Activated CD8-positive, alpha-beta memory T cell treated with anti-CD3 and anti-CD28 coated beads, Interleukin-2, amount 50 U/mL, for 48 hours (primary cell): ENCODE measurements around the gene MAG.

Experiments used
- DNase-seq: peaks from one replicate; pipeline ENCODE4 v3.0.0-alpha.2; 2020

The MAG gene

DNA sequence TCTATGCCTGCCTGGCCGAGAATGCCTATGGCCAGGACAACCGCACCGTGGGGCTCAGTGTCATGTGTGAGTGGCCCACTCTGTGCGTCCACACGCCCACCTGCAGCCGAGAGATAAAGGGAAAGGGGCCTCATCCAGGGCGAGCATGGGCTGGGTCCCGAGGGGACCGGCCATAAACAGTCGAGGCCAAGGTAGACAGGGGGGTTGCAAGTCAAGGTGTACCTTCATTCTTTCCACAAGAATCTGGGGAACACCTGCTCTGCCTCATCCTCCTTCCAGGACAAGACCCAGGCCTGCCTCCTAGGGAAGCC, 8.3 kb downstream of the MAG start:
- no peak for DNase-seq

DNA sequence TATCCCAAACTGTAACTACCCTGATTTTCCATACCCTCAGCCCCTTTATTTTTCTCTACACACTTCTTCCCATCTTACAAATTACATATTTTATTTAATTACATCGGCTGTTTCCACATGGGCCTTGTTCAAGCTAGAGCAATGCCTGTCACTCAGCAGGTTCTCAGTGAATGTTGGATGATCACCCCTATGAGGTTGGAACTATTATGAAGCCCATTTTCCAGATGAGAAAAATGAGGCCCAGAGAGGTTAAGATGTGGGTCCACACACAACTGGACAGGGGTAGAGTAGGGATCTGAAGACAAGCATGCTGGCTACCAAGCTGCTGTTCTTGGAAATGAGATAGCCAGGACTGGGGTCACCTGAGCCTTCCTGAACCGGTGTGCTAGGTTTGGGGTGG, 10.0 kb downstream of the MAG start:
- no peak for DNase-seq

DNA sequence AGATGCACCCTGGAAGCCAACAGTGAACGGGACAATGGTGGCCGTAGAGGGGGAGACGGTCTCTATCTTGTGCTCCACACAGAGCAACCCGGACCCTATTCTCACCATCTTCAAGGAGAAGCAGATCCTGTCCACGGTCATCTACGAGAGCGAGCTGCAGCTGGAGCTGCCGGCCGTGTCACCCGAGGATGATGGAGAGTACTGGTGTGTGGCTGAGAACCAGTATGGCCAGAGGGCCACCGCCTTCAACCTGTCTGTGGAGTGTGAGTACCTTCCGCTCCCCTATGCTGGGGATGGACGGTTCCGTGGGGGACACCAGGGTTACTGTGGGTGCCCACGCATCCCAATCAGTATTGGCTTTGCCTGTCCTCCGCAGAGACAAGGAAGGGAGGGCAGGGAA, 10.5 kb downstream of the MAG start:
- no peak for DNase-seq

DNA sequence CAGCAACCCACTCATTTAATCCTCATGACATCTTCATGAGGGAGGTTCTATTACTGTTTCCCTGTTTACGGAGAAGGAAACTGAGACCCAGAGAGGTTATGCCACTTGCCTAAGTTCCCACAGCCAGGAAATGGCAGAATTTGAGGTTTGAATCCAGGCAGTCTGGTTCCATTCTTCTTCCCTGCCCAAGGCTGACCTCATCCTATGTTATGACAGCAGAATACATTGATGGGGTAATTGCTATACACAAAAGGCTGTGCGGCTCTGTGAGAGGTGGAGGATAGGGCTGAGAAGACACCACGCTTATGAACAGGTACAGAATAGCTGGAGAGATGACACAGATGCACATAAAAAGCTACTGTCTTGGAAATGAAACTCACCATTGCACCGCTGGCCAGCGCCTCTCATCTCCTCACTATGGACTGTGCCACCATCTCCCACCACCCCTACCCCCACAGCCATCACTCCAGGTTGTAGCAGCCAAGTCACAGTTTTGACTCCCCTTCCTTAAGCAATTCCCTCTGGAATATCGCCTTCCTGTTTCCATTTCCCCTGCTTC, 11.5 kb downstream of the MAG start:
- DNase-seq, result no peak

DNA sequence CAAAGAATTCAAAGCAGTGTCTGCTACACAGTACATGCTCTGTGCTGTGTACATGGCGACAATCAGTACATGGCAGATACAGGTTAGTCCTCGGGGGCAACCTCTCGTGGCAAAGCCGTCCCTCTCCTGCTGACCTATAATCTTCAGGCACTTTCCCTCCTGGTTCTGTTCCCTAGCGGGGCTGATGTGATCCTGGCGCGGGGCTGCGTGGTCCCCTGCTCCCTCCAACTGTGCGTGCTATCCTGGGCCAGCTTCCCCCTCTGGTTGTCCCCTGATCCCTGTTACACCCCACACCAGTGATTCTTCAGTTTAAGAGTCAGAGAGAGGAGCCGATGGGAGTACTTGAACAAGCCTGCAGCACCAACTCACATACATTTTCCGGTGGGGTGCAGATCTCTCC, 12.1 kb downstream of the MAG start:
- DNase-seq, result no peak

DNA sequence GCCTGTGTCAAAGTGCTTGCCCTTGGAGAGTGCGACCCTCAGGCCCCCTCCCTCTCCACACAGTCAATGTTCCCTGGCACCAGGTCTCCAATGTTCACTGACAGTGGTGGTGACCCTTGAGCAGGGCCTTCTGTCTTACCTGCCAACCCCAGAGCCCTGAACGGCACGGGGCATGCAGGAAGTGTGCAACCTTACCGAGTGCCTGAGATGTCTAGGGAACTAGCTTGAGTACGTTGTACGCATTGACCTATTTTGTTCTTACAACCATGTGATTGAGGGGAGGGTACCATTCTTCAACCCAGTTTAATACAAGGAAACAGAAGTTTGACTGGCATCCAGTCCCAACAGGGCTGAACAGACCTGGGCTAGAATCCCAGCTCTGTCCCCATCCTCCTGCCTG, 13.2 kb downstream of the MAG start:
- DNase-seq, result no peak

DNA sequence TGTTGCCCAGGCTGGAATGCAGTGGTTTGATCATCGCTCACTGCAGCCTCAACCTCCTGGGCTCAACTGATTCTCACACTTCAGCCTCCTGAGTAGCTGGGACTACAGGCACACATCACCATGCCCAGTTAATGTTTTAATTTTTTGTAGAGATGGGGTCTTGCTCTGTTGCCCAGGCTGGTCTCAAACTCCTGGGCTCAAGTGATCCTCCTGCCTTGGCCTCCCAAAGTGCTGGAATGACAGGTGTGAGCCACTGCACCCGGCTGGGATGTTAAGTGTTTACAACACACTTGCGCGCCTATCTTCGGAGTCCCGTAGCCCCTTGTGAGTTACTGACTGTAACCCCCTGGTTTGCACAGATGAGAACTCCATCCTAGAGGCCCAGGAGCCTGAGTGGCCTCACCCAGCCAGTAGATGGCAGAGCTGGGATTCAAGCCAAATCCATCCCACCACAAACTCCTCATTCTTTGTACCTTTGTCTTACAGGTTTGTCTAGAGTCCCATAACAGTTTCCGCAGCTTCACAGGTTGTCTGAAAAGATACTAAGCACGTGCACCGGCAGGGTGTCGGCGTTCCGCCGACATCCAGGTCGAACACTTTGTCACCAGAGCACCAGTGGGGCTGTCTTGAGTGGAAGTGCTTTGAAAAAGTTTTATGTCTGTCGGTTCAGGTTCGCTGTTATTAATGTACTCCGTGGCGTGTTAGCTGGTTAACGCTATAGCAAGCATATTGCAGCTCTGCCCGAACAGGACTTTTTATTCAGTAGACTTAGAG, 14.7 kb downstream of the MAG start:
- no peak for DNase-seq

DNA sequence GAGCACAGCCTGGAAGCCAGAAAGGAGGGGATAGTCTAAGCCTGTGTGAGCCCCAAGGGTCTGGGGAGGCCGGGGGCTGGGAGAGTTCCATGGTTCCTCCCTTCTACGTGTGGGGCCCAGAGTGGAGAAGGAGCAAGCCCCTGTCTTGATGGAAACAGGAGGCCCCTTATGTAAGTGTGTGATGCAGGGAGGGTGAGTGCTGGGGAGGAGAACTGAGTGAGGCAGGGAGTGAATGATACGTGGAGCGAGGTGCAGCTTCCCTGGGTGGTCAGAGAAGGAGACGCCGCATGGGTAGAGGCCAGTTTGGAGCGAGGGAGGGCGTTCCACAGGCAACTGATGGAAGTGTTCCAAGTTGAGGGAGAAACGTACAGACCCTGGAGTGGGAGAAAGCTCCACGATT, 16.0 kb downstream of the MAG start:
- no peak for DNase-seq

DNA sequence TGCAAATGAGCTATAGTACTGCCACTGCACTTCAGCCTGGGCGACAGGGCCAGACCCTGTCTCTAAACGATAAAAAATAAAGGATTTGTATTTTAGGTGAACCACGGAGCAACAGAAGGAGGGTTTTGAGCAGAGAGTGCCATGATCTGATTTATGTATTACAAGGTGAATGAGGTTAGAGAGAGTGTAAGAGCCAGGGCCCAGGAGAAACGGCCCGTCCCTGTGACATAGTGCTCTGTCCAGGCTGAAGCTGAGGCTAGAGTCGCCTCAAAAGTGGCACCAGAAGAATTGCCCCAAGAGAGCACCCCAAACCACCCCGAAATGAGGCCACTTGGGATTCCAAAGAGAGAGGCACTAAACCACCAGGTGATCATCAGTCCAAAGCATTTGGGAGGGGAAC, 16.9 kb downstream of the MAG start:
- DNase-seq, result no peak

DNA sequence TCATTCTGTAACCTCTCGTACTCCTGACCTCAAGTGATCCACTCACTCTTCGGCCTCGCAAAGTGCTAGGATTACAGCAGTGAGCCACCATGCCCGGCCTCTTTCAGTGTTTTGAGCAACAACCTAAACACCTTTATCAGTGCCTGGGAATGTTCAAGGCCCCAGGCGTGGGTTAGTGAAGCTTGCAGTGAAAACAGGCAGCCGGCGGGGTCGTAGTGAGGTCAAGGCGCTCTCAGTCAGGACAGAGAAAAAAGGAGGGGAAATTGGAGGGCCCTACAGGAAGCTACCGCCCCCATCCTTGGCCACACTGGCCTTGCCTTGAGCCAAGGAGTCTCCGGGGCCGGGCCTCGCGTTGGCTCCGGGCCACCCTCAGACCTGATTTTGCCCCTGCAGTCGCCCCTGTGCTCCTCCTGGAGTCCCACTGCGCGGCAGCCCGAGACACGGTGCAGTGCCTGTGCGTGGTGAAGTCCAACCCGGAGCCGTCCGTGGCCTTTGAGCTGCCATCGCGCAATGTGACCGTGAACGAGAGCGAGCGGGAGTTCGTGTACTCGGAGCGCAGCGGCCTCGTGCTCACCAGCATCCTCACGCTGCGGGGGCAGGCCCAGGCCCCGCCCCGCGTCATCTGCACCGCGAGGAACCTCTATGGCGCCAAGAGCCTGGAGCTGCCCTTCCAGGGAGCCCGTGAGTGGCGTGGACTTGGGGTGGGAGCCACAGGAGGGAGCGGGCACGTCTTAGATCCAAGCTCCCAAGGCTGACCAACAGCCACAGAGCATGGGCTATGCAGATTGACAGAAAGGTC, 17.7 kb downstream of the MAG start:
- no peak for DNase-seq

DNA sequence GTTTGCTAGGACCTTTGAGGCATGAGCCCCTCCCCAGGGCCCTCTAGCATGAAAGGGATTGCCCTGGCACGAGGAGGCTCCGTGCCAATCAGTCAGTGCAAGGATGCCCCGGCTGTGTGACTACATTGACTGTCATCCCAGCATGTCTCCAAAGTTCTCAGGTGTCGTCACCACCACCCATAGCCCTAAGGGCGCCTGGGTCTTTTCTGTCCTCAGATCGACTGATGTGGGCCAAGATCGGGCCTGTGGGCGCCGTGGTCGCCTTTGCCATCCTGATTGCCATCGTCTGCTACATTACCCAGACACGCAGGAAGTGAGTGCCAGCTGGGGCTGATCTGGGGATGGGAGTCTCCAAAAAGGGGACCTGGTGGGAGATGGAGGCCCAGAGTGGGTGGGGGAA, 18.4 kb downstream of the MAG start:
- DNase-seq, result no peak

DNA sequence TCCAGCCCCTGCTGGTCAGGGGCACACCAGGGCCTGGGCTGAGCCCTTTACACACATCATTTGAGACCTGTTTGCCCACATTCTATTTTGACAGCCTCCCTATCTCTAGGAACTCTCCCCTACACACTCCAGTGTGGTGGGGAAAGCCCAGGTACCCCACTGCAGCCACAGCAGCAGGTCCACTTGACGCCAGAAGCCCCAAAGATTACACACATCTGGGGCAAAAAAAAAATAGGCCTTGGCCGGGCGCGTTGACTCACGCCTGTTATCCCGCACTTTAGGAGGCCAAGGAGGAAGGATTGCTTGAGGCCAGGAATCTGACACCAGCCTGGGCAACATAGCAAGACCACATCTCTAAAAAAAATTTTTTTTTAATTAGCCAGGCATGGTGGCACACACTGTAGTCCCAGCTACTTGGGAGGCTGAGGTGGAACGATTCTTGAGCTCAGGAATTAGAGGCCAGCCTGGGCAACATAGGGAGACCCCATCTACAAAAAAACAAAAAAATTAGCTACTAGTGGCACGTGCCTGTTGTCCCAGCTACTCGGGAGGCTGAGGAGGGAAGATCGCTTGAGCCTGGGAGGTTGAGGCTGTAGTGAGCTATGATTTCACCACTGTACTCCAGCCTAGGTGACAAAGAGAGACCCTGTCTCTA, 19.0 kb downstream of the MAG start:
- no peak for DNase-seq

DNA sequence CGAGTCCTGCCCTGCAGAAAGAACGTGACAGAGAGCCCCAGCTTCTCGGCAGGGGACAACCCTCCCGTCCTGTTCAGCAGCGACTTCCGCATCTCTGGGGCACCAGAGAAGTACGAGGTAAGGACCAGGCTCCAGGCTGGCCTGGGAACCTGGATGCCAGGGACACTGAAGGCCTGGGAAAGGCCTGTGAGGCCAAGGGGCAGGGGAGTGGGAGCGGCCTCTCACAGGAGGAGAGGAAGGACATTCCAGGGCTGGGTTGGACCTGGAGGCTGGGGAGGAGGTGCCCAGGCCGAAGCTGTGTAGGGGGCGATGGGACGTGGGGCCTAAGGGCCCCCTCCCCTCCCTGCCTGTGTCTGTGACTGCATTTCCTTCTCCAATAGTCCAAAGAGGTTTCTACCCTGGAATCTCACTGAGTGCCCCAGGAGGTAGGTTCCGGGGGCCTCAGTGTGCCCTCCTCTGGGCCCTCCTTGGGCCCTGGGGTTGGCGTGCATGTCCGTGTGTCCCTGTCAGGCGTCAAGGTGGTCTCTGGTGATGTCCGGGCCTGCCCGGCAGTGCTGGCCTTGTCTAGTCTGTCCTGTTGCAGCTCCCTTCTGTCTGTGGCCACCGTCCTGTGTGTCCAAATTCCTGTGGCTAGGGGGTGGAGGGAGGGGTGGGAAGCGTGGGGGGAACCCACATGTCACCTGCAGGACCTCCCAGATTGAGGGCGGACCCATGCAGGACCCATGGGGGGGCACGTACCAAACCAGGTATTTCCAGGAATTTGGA, 20.1 kb downstream of the MAG start:
- no peak for DNase-seq

DNA sequence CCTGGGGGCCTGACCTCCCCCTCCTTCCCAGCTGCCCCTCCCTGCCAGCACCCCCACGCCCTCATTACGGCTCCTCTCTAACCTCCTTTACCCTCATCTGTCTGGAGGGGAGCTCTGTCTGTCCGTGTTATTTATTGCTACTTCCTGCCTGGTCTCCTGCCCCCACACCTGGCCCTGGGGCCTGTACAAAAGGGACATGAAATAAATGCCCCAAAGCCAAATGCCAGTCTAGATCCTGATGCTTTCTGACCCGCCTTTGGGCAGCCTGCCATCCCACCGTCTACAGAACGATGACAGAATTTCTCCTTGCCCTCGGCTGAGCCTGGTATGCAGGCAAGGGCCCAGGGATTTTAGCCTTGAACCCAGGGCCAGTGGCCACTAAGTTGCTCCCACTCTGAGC, 21.6 kb downstream of the MAG start:
- no peak for DNase-seq

DNA sequence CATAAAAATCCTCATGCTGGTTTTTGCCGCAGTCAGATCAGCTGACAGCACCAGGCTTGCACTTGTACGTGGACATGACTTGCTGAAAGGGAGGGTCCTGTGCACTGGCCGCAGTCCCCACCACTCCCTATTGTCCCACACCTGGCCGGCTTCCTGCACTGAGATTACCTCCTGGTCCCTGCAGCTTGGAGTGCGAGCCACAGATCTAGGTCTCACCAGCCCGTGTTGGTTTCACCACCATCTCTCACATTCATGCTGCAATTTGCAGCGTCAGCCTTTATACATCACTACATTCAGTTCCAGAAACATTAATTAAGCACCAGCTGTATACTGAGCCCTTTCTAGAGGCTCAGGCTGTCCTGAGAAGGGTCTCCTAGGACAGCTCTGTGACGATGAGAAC, 22.1 kb downstream of the MAG start:
- DNase-seq, result no peak

DNA sequence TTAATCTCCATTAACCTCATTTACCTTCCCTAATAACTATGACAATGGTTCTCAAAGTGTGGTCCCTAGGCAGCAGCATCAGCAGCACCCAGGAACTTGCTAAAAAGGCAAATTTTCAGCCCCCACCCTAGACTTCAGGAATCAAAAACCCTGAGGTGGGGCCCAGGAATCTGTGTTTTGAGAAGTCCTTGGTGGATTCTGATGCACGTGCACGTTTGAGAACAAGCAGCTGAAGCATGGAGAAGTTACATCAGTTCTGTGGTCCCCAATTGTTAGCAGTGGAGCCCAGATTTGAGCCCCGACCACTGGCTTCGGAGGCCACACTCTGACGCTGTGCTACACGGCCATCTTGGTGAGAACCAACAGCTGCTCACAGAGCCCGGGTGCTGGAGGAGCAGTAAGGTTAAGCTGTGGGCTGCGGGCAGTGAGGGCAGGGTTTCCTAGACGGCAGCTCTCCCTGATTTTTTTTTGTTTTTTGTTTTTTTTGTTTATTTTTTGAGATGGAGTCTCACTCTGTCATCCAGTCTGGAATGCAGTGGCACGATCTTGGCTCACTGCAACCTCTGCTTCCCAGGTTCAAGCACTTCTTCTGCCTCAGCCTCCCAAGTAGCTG, 23.0 kb downstream of the MAG start:
- no peak for DNase-seq

DNA sequence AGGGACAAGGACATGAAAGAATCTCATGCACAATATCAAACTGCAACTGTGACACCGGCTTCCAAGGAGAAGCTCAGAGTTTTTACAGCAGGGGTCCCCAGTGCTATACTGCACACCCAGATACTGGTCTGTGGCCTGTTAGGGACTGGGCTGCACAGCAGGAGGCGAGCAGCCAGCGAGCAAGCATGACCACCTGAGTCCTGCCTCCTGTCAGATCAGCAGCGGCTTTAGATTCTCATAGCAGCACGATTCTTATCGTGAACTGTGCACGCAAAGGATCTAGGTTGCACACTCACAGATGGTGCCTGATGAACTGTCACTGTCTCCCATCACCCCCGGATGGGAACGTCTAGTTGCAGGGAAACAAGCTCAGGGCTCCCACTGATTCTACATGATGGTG, 23.9 kb downstream of the MAG start:
- no peak for DNase-seq

DNA sequence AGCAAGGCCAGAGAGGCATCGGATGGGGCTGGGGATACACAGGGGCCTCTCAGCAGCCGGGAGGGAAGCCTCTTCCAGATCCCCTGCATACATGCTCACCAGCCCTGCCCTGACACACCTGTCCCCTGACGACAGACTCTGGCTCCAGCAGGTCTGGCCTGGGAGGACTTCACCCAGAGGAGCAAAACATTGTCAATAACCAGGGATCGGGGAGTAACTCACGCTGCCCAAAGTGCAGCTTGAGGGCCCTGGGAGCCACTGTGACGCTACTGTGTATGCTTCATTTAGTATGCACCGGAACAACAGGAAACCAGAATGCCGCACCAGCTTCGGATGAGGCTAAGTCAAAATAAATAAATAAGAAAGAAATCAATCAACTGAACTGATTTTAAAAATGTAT, 24.6 kb downstream of the MAG start:
- no peak for DNase-seq

DNA sequence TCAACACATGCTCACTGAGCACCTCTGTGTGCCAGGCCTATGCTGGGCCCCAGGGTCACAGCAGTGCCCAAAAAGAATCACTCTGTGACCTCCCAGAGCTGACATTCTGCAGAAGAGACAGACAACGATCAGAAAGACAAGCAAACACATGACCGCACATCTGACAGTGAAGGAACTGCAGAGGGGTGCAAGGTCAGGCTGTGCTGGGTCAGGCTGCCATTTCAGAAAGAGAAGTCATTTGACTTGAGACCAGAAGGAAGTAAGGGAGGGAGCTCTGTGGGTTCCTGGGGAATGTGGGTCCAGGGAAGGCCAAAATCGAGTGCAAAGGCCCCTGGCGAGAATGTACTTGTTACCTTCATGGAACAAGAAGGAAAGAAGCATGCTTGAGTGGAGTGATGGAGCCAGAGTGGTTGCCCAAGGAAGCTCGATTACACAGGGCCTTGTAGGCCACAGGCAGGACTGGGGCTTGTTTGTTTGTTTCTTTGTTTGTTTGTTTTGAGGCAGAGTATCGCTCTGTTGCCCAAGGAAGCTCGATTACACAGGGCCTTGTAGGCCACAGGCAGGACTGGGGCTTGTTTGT, 25.6 kb downstream of the MAG start:
- no peak for DNase-seq

DNA sequence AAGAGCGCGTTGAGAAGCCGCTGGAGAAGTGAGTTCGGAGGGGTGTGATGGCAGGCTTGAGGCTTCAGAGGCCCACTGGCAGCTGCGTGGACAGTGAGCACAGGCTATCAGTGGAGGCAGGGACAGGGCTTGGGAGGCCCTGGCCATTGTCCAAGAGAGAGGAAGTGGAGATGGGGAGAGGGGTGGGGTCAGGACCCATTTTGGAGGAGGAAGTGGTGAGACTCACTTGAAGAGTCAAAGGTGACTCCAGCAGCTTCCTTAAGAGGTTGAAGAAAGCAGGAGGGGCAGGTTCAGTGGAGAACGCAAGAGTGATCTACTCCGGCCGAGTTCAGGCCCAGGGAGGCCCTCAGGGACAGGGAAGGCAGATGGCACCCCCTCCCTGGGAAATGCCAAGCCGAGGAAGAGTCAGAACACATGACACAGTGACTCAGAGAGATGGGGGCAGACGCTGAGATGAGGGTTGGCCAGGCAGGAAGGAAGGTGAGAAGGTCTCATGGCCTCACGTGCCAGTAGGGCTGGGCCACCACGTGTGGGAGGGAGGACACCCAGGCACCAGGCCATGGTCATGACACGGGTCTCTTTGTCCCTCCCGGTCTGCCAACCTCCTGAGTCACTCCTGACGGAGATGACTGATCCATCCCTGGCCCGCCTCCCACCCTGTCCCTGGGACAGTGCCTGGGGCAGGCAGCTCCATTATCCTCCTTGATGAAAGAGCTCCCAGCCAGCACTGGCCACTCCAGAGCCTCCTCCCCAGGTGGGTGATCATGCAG, 26.9 kb downstream of the MAG start:
- DNase-seq, result no peak

DNA sequence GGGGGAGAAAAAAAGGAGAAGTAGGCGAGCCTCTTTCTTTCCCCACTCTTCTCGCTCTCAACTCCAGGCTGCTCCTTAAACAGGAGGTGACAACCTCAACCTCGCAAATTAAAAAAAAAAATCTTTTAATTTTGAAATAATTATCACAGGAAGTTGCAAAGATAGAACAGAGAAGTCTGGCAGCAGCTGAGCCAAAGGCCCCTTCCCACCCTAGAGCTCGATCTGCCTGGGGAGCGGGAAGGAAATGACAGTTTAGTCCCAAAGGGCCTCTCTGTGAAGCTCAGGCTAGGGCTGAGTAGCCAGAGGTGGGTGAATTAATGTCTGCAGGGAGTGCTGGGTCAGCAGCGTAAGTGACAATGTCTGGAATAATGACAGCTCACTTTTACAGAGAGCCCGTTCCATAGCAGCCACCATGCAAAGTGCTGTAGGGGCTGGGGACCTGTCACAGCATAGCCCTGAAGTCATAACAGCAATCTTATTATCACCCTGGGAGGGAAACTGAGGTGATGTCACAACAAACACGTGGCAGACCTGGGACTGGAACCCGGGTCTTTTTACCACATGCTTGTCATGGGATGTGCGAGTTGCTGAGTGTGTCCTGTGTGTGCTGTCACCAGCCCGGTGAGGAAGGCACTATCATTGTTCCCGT, 28.2 kb downstream of the MAG start:
- DNase-seq, result no peak
